Brain microvascular endothelial cell (primary cell): ENCODE measurements around the gene ZNF148.
A peak's percentile ranks its signal among the peaks of the same experiment; 100 is the strongest.

Experiments
- DNase-seq: peaks from one replicate; pipeline ENCODE4 v3.0.0-alpha.2; 2020
- H3K27ac ChIP-seq: fragments of 250-450 bp; sonication (Bioruptor Pico); 2 replicates; pipeline ENCODE4 v1.5.1; 2020; ENCODE audit warnings: mild to moderate bottlenecking, moderate library complexity
- H3K27me3 ChIP-seq: fragments of 250-450 bp; sonication (Bioruptor Pico); replicated peaks from 2 replicates; pipeline ENCODE4 v1.5.1; 2020; ENCODE audit warnings: mild to moderate bottlenecking
- H3K36me3 ChIP-seq: fragments of 250-450 bp; sonication (Bioruptor Pico); replicated peaks from 2 replicates; pipeline ENCODE4 v1.5.1; 2020; ENCODE audit warnings: mild to moderate bottlenecking
- H3K4me3 ChIP-seq: 2 replicates; pipeline ENCODE4 v1.5.1; 2011; ENCODE audit warnings: low read depth, mild to moderate bottlenecking, control low read depth, low read length, moderate library complexity
- CTCF ChIP-seq: IDR thresholded peaks from 2 replicates; pipeline ENCODE4 v1.5.1; 2011; ENCODE audit warnings: low read depth, mild to moderate bottlenecking, moderate library complexity, low read length, control low read depth, inconsistent platforms; ENCODE audit errors: missing control alignments
- in situ Hi-C: cut with HindIII; loops from 2 replicates; pipeline ENCODE4 v1.10.0; 2017; ENCODE audit warnings: low sequenced_read_pairs, low pct_ligation_motif_present

Gene ZNF148

GRCh38 chr3:125280668-125281361, 94.3 kb downstream of the ZNF148 start:
- Histone ChIP-seq H3K36me3 (no peaks in the 10 kb centered on the region), H3K4me3 (no peak overlapping the region), H3K27ac (no peak overlapping the region), H3K27me3 (no peaks in the 10 kb centered on the region)
- peak; percentile 31 for DNase-seq
- TF ChIP-seq CTCF = no peak
- in situ Hi-C loops = no loop called here

- DNase-seq = no peak
- no peaks in the 10 kb centered on the region for H3K27me3 ChIP-seq
- in situ Hi-C loops = no loop called here
- no peak overlapping the region for H3K27ac ChIP-seq
- no peak overlapping the region for H3K4me3 ChIP-seq
- no peaks in the 10 kb centered on the region for H3K36me3 ChIP-seq
- no peak for TF ChIP-seq CTCF
Measured at GRCh38 chr3:125278155-125278554, 97.0 kb downstream of the ZNF148 start.

- in situ Hi-C loops = no loop called here
Measured at GRCh38 chr3:125271127-125271526, 104.0 kb downstream of the ZNF148 start.

GRCh38 chr3:125267460-125267859, 107.7 kb downstream of the ZNF148 start:
- no peaks in the 10 kb centered on the region for H3K36me3 ChIP-seq
- no peak for TF ChIP-seq CTCF
- in situ Hi-C loops = no loop called here
- no peaks in the 10 kb centered on the region for H3K27me3 ChIP-seq
- DNase-seq = no peak
- H3K4me3 ChIP-seq = no peak overlapping the region
- no peak overlapping the region for H3K27ac ChIP-seq

More at GRCh38 chr3:125271127-125271526, 104.0 kb downstream of the ZNF148 start:
- no peaks in the 10 kb centered on the region for H3K36me3 ChIP-seq
- TF ChIP-seq CTCF = no peak
- no peak overlapping the region for H3K27ac ChIP-seq
- H3K4me3 ChIP-seq = no peak overlapping the region
- no peaks in the 10 kb centered on the region for H3K27me3 ChIP-seq
- no peak for DNase-seq

DNA sequence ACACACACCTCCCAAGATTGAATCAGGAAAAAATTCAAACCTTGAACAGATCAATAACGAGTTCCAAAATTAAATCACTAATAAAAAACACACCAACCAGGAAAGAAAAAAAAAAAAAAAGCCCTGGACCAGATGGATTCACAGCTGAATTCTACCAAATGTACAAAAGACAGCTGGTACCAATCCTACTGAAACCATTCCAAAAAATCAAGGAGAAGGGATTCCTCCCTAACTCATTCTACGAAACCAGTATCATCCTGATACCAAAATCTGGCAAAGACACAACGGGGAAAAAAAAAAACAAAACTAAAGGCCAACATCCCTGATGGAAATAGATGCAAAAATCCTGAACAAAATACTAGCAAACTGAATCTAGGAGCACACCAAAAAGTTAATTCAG, 108.2 kb downstream of the ZNF148 start:
- Histone ChIP-seq H3K27ac (no peak overlapping the region), H3K4me3 (no peak overlapping the region), H3K27me3 (no peaks in the 10 kb centered on the region), H3K36me3 (no peaks in the 10 kb centered on the region)
- in situ Hi-C loops = no loop called here
- DNase-seq = no peak
- no peak for TF ChIP-seq CTCF

GRCh38 chr3:125262161-125262560, 113.0 kb downstream of the ZNF148 start:
- no peak for DNase-seq
- Histone ChIP-seq H3K27me3 (no peaks in the 10 kb centered on the region), H3K27ac (no peak overlapping the region), H3K36me3 (no peaks in the 10 kb centered on the region), H3K4me3 (no peak overlapping the region)
- in situ Hi-C loops = no loop called here
- TF ChIP-seq CTCF = no peak
